Activated CD8-positive, alpha-beta memory T cell treated with anti-CD3 and anti-CD28 coated beads, Interleukin-2, amount 50 U/mL, for 1 hour (primary cell): Measurements from ENCODE around the gene MMP23B.
A peak's percentile ranks its signal among the peaks of the same experiment; 100 is the strongest.
"Not testable (repeated sequence)": the region's sequence is repeated elsewhere in the genome, so short reads cannot be mapped to it uniquely, and the experiment has no call there.

Experiments used
- DNase-seq: peaks from one replicate; pipeline ENCODE4 v3.0.0-alpha.2; 2020; ENCODE audit errors: extremely low read depth

Gene MMP23B

DNA sequence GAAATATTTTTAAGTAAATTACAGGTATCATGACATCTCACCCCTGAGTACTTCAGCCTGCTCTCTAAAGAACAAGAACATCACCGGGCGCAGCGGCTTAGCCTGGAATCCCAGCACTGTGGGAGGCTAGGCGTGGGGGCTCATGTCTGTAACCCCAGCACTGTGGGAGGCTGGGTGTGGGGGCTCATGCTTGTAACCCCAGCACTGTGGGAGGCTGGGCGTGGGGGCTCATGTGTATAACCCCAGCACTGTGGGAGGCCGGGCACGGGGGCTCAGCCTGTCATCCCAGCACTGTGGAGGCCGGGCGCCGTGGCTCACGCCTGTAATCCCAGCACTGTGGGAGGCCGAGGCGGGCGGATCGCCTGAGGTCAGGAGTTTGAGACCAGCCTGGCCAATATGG lies 34.6 kb downstream of the MMP23B start:
- no peak for DNase-seq

GRCh38 chr1:1669468-1670440 lies 37.8 kb downstream of the MMP23B start:
- no peak for DNase-seq

- DNase-seq = no peak
These were observed 38.9 kb downstream of the MMP23B start for GRCh38 chr1:1670866-1671265.

DNA sequence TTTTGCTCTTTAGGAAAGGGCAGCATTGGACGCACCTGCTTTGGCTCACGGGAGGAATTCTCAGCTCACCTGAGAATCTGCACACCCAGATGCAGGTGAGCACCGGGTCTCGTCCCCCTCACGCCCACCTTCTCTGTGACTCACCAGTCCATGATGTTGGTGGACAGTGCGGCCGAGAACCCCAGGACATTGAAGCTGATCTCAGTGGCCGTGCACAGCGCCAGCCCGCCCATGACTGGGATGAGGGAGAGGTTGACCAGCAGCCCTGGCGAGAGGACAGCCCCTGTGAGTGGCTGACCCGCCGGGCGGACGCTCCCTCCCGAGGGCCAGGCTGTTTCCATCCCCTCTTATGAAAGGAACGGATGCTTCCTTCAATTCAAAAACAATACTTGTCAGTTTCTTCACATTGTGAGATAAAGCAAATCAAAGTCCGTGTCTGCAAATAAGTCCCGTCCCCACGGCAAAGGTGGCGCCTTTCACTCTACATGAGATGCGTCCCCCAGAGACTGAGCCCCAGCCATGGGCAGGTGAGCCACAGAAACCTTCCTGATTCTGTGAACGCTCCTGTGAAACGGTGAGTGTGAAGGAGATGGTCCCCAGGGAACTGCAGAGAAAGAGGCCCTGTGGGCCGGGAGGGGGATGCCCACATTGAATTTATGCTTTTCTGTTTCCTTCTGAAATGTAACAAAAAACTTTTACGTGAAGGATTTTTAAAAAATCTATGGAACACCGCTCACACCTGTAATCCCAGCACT lies 39.6 kb downstream of the MMP23B start:
- DNase-seq = no peak

GRCh38 chr1:1672181-1672965 lies 40.4 kb downstream of the MMP23B start:
- no peak for DNase-seq

DNA sequence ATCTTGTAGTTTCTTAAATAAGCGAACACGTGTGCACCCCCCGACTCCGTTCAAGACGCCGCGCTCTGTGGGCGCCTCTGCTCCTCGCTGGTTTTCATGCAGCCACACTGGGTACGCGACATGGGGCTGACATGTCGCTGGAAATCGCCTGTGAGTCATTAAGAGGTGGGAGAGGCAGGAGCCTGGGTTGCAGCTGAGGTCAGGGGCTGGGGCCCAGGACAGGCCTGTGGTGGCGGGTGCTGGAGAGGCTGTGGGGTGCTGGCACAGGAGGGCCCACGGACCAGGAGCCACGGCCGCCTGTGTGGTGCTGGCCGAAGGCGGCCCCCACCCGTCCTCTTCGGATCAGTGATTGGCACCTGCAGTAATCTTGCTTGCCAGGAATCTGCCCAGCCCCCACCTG lies 42.8 kb downstream of the MMP23B start:
- DNase-seq = not testable (repeated sequence)

DNA sequence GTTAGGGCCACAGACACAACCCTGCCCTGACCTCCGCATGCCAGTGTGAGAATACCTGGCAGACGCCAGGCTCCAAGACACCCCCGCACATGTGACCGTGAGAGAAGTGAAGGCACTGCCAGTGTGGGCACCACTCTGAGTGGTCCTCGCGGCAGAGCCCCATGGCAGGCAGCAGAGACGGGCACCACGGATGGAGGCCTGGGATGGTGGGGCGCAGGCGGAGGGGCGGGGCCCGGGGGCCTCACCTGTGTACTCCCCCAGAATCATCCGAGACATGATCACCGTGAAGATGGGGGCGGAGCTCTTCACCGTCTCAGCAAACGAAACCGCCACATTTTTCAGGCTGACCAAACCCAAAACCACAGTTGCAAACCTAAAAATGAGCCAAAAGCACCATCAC lies 43.2 kb downstream of the MMP23B start:
- DNase-seq = not testable (repeated sequence)

GRCh38 chr1:1676087-1676486 lies 44.1 kb downstream of the MMP23B start:
- not testable (repeated sequence) for DNase-seq

DNA sequence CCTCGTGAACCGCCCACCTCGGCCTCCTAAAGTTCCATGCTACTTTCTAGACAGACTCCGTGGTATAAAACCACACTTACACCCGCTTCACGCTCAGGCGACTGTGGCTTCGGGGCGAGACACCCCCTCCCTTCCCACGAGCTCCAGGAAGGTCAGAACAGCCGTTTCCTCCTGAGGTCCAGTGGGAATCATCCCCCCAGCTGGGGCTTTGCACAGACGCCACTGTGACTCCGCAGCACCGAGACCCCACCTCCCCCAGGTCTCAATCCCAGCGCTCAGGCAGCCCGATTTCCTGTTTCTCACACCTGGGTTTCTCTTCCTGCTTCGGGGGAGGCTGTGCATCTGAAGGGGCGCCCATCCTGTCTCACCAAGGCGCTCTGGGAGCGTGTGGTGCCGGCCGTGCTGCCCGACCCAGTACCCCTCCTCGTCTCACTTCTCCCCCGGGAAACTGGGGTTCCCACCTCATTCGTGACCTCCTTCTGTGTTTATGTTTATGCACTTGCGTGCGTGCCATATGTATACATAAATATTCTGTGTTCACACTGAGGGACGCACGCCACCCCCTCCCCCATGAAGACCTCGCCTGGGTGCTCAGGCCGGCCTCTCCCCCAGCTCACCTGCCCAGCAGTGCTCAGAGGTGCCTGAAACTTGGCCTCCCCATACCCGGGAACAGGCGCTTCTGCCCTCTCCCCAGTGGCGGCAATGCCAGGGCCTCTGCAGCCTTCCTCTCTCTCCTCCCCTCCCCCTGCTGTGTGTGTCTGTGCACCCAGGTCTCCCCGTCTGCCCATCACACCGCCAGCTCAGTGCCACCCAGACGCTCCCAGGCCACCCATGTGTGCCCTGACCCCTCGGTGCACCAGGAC lies 46.0 kb downstream of the MMP23B start:
- peak; percentile 19 for DNase-seq

GRCh38 chr1:1678581-1679380 lies 46.8 kb downstream of the MMP23B start:
- no peak for DNase-seq

- no peak for DNase-seq
These were observed 48.3 kb downstream of the MMP23B start for GRCh38 chr1:1680031-1680911.

GRCh38 chr1:1680912-1681273 lies 48.9 kb downstream of the MMP23B start:
- no peak for DNase-seq

- DNase-seq = no peak
These were observed 51.3 kb downstream of the MMP23B start for GRCh38 chr1:1683104-1683905.
